Measurements from ENCODE around the gene HEMK1. TPM values are rescaled to one million over a fixed set of nuclear protein-coding genes. Genes with fewer than 3 reads are reported as not detected.

The HEMK1 gene
- total and polyA plus RNA-seq, 2 donors (not counting 1 experiment from before 2014, with no cell fraction given): 34.2 to 43.0 TPM

- Histone ChIP-seq H2AFZ (ENCODE audit: insufficient read depth, low read depth, low read length, poor library complexity, severe bottlenecking) (no peak overlapping the region), H3K9me3 (ENCODE audit: control extremely low read depth in 1 of 3, control insufficient read depth in 2 of 3, insufficient read depth in 1 of 3, low read length in 2 of 3) (no peaks in the 10 kb centered on the region), H3K4me2 (replicated peaks; ENCODE audit: low read depth, low read length, poor library complexity, severe bottlenecking) (no peak overlapping the region), H4K20me1 (ENCODE audit: control insufficient read depth, insufficient read depth, low read length, poor library complexity, severe bottlenecking) (no peaks in the 10 kb centered on the region), H3K4me3 (ENCODE audit: control extremely low read depth in 1 of 5, extremely low read depth in 1 of 5, insufficient read depth in 1 of 5, low read depth in 2 of 5, low read length in 4 of 5) (no peak overlapping the region), H3K79me2 (ENCODE audit: control insufficient read depth, insufficient read depth, low read length) (no peaks in the 10 kb centered on the region), H3K27ac (ENCODE audit: low read length in 2 of 2) (no peak overlapping the region), H3K4me1 (ENCODE audit: control insufficient read depth in 2 of 2, insufficient read depth in 2 of 2, low read length in 2 of 2) (no peaks in the 10 kb centered on the region), H3K9ac (ENCODE audit: low read length) (no peak overlapping the region), H3K27me3 (replicated peaks in 1 of 4; ENCODE audit: control extremely low read depth in 1 of 4, control insufficient read depth in 3 of 4, insufficient read depth in 4 of 4, low read length in 3 of 4) (no peaks in the 10 kb centered on the region), H3K36me3 (replicated peaks in 1 of 2; ENCODE audit: control extremely low read depth in 1 of 2, control insufficient read depth in 1 of 2, extremely low read depth in 1 of 2, insufficient read depth in 2 of 2, low read length in 1 of 2) (peaks cover 0 to 39% of the 10 kb centered on the region in 2 experiments)
- no peaks in the 10 kb centered on the region for H3K4me1 Mint-ChIP-seq
- H3K27ac Mint-ChIP-seq: no peak overlapping the region
- POLR2A ChIA-PET: interaction anchor here (0.7 kb wide), 1 partner anchor 282 kb away, joined by 4 read pairs; no protein-coding TSS in a partner anchor
- H3K27me3 Mint-ChIP-seq: no peaks in the 10 kb centered on the region
- no peaks in the 10 kb centered on the region for H3K9me3 Mint-ChIP-seq (ENCODE audit: insufficient read depth)
- WGBS (ENCODE audit: insufficient coverage): 100% methylated on average over 2 of the region's 2 CpGs
- intact Hi-C loops (cut with micrococcal nuclease): no loop called here
- no peak for ATAC-seq (ENCODE audit: low read depth)
- no peak for DNase-seq
- no peak for TF ChIP-seq CTCF (IDR thresholded peaks at IDR 0.05)
- no peak for TF ChIP-seq EZH2 (IDR thresholded peaks at IDR 0.05; ENCODE audit: borderline replicate concordance, insufficient read depth, low read depth, low read length, poor library complexity, severe bottlenecking)
- CTCF ChIA-PET: interaction anchor here (16.8 kb wide), 1 partner anchor 31 kb away, joined by 541 read pairs; the partner anchor contains the start of genes CISH and MAPKAPK3
- H3K4me3 Mint-ChIP-seq: no peak overlapping the region
Measured at GRCh38 chr3:50581459-50581842, 12.1 kb downstream of the HEMK1 start.

- Histone ChIP-seq H3K4me1 (ENCODE audit: control insufficient read depth in 2 of 2, insufficient read depth in 2 of 2, low read length in 2 of 2) (no peaks in the 10 kb centered on the region), H3K4me3 (ENCODE audit: control extremely low read depth in 1 of 5, extremely low read depth in 1 of 5, insufficient read depth in 1 of 5, low read depth in 2 of 5, low read length in 4 of 5) (no peak overlapping the region), H3K27ac (ENCODE audit: low read length in 2 of 2) (no peak overlapping the region), H3K79me2 (ENCODE audit: control insufficient read depth, insufficient read depth, low read length) (no peaks in the 10 kb centered on the region), H3K9ac (ENCODE audit: low read length) (no peak overlapping the region), H3K27me3 (replicated peaks in 1 of 4; ENCODE audit: control extremely low read depth in 1 of 4, control insufficient read depth in 3 of 4, insufficient read depth in 4 of 4, low read length in 3 of 4) (no peaks in the 10 kb centered on the region), H3K9me3 (ENCODE audit: control extremely low read depth in 1 of 3, control insufficient read depth in 2 of 3, insufficient read depth in 1 of 3, low read length in 2 of 3) (no peaks in the 10 kb centered on the region), H3K4me2 (replicated peaks; ENCODE audit: low read depth, low read length, poor library complexity, severe bottlenecking) (no peak overlapping the region), H3K36me3 (replicated peaks in 1 of 2; ENCODE audit: control extremely low read depth in 1 of 2, control insufficient read depth in 1 of 2, extremely low read depth in 1 of 2, insufficient read depth in 2 of 2, low read length in 1 of 2) (peaks cover 0 to 34% of the 10 kb centered on the region in 2 experiments), H4K20me1 (ENCODE audit: control insufficient read depth, insufficient read depth, low read length, poor library complexity, severe bottlenecking) (no peaks in the 10 kb centered on the region), H2AFZ (ENCODE audit: insufficient read depth, low read depth, low read length, poor library complexity, severe bottlenecking) (no peak overlapping the region)
- Mint-ChIP-seq H3K4me3 (no peak overlapping the region), H3K27me3 (no peaks in the 10 kb centered on the region), H3K4me1 (no peaks in the 10 kb centered on the region), H3K9me3 (ENCODE audit: insufficient read depth) (no peaks in the 10 kb centered on the region), H3K27ac (no peak overlapping the region)
- CTCF ChIA-PET: interaction anchor here (1.1 to 16.8 kb wide), 2 partner anchors 10 to 30 kb away, joined by 4 to 541 read pairs; partner anchors contain the start of genes CISH and MAPKAPK3
- no peak for DNase-seq
- no peak for ATAC-seq (ENCODE audit: low read depth)
- TF ChIP-seq CTCF (IDR thresholded peaks at IDR 0.05) (no peak), EZH2 (IDR thresholded peaks at IDR 0.05; ENCODE audit: borderline replicate concordance, insufficient read depth, low read depth, low read length, poor library complexity, severe bottlenecking) (no peak)
- intact Hi-C loops (cut with micrococcal nuclease): no loop called here
- 95% methylated on average over 7 of the region's 9 CpGs for WGBS (ENCODE audit: insufficient coverage)
- POLR2A ChIA-PET: interaction anchor here (0.7 kb wide), 1 partner anchor 283 kb away, joined by 4 read pairs; no protein-coding TSS in a partner anchor
Measured at GRCh38 chr3:50582083-50582482, 12.8 kb downstream of the HEMK1 start.

Measured in B cell (primary cell).